Measurements from ENCODE around the gene SLC23A3.

DNA sequence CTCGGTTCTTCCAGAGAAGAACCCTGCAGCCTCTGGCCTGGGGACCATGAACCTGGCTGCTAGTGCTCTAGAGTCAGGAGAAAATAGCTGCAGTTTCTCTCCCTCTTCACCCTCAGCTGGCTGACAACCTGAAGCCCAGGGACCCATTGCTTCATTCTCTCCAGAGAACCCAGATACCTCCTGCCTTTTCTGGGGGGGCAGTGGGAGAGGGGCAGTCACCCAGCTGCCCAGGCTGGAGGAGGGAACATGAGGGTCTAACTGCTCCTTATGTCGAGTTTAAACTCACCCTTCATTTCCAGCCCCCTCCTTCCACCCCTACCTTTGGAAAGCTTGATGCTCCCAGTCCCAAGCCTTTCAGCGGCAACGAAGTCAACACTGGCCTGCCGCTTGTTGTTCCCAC lies 29.1 kb upstream of the SLC23A3 start:
- TF ChIP-seq E2F8 (IDR thresholded peaks at IDR 0.05; ENCODE audit: low read depth, partially characterized antibody): no peak
- TF ChIP-seq BMI1 (IDR thresholded peaks at IDR 0.05; ENCODE audit: borderline replicate concordance): no peak
- no peak for TF ChIP-seq TCF7 (IDR thresholded peaks at IDR 0.05; ENCODE audit: borderline replicate concordance)
- no peak for TF ChIP-seq JUND (IDR thresholded peaks at IDR 0.05; ENCODE audit: low read depth, low read length)
- no peak for TF ChIP-seq ELK1 (IDR thresholded peaks at IDR 0.05; ENCODE audit: low read depth, low read length)
- no peak for TF ChIP-seq POLR2A (IDR thresholded peaks at IDR 0.05; ENCODE audit: low read depth, low read length)
- no peak for TF ChIP-seq EZH2 (IDR thresholded peaks at IDR 0.05; ENCODE audit: borderline replicate concordance, control insufficient read depth, low read depth, low read length)
- TF ChIP-seq PBX3 (IDR thresholded peaks at IDR 0.05; ENCODE audit: insufficient replicate concordance, low read depth, low read length): no peak
- no peak for TF ChIP-seq USF1 (IDR thresholded peaks at IDR 0.05; ENCODE audit: borderline replicate concordance, extremely low read length, insufficient read depth, low read depth, low read length)
- no peak for TF ChIP-seq CTCF (IDR thresholded peaks at IDR 0.05 in 2 of 3, conservative IDR thresholded peaks at IDR 0.05 in 1 of 3; ENCODE audit: control insufficient read depth in 2 of 3, extremely low read depth in 1 of 3, insufficient read depth in 1 of 3, low read depth in 3 of 3, low read length in 3 of 3)
